Stimulated activated memory B cell treated with anti-CD40 and anti-IgM and Interleukin-4, amounts not matched to agents 10 μg/mL and 1 μg/mL and 100 μg/mL, for 72 hours (primary cell): ENCODE results near the gene YES1.
"Not testable (repeated sequence)": the region's sequence is repeated elsewhere in the genome, so short reads cannot be mapped to it uniquely, and the experiment has no call there.

ENCODE experiments used
- ATAC-seq: fragments of 150-1000 bp; cut with Tn5 transposase; 2 replicates; pipeline ENCODE4 v1.10.0; 2021
- H3K27ac Mint-ChIP-seq: one replicate; pipeline ENCODE4 v1.8.0; 2022; ENCODE audit warnings: mild to moderate bottlenecking, mixed read lengths
- H3K27me3 Mint-ChIP-seq: one replicate; pipeline ENCODE4 v1.8.0; 2022; ENCODE audit warnings: mixed read lengths
- H3K36me3 Mint-ChIP-seq: one replicate; pipeline ENCODE4 v1.8.0; 2022; ENCODE audit warnings: mixed read lengths
- H3K4me1 Mint-ChIP-seq: one replicate; pipeline ENCODE4 v1.8.0; 2022; ENCODE audit warnings: mixed read lengths
- H3K4me3 Mint-ChIP-seq: one replicate; pipeline ENCODE4 v1.8.0; 2022; ENCODE audit warnings: mild to moderate bottlenecking, moderate library complexity, mixed read lengths
- H3K9me3 Mint-ChIP-seq: one replicate; pipeline ENCODE4 v1.8.0; 2022; ENCODE audit warnings: mixed read lengths

The YES1 gene

GRCh38 chr18:776044-776443 is 36.0 kb downstream of the YES1 start:
- H3K27ac Mint-ChIP-seq, H3K9me3 Mint-ChIP-seq, H3K27me3 Mint-ChIP-seq, H3K36me3 Mint-ChIP-seq, H3K4me1 Mint-ChIP-seq, ATAC-seq, H3K4me3 Mint-ChIP-seq: not testable (repeated sequence)

- no peaks in the 10 kb centered on the region for H3K36me3 Mint-ChIP-seq
- ATAC-seq = no peak
- H3K27me3 Mint-ChIP-seq = peaks cover 8% of the 10 kb centered on the region
- no peak overlapping the region for H3K27ac Mint-ChIP-seq
- H3K4me1 Mint-ChIP-seq = no peaks in the 10 kb centered on the region
- no peak overlapping the region for H3K4me3 Mint-ChIP-seq
- no peaks in the 10 kb centered on the region for H3K9me3 Mint-ChIP-seq
Observed at GRCh38 chr18:774811-775210, 37.2 kb downstream of the YES1 start.

- H3K27me3 Mint-ChIP-seq = peaks cover 8% of the 10 kb centered on the region
- no peaks in the 10 kb centered on the region for H3K4me1 Mint-ChIP-seq
- H3K36me3 Mint-ChIP-seq = no peaks in the 10 kb centered on the region
- H3K4me3 Mint-ChIP-seq = no peak overlapping the region
- no peaks in the 10 kb centered on the region for H3K9me3 Mint-ChIP-seq
- ATAC-seq = no peak
- H3K27ac Mint-ChIP-seq = no peak overlapping the region
Observed at GRCh38 chr18:773980-774624, 37.9 kb downstream of the YES1 start.

- Mint-ChIP-seq H3K4me1 (no peaks in the 10 kb centered on the region), H3K9me3 (no peaks in the 10 kb centered on the region), H3K4me3 (no peak overlapping the region), H3K27me3 (peaks cover 8% of the 10 kb centered on the region), H3K27ac (no peak overlapping the region), H3K36me3 (no peaks in the 10 kb centered on the region)
- ATAC-seq = no peak
Observed at GRCh38 chr18:770583-770961, 41.5 kb downstream of the YES1 start.

GRCh38 chr18:767961-768360 is 44.1 kb downstream of the YES1 start:
- Mint-ChIP-seq H3K4me1 (no peaks in the 10 kb centered on the region), H3K36me3 (no peaks in the 10 kb centered on the region), H3K27me3 (no peaks in the 10 kb centered on the region), H3K4me3 (no peak overlapping the region), H3K9me3 (peaks cover 2% of the 10 kb centered on the region), H3K27ac (no peak overlapping the region)
- ATAC-seq = no peak

GRCh38 chr18:767084-767882 is 44.8 kb downstream of the YES1 start:
- H3K4me1 Mint-ChIP-seq = no peaks in the 10 kb centered on the region
- H3K9me3 Mint-ChIP-seq = peaks cover 2% of the 10 kb centered on the region
- ATAC-seq = no peak
- H3K27me3 Mint-ChIP-seq = no peaks in the 10 kb centered on the region
- no peak overlapping the region for H3K27ac Mint-ChIP-seq
- H3K36me3 Mint-ChIP-seq = no peaks in the 10 kb centered on the region
- H3K4me3 Mint-ChIP-seq = no peak overlapping the region

- H3K27me3 Mint-ChIP-seq = no peaks in the 10 kb centered on the region
- no peaks in the 10 kb centered on the region for H3K4me1 Mint-ChIP-seq
- no peak overlapping the region for H3K4me3 Mint-ChIP-seq
- no peaks in the 10 kb centered on the region for H3K36me3 Mint-ChIP-seq
- no peak overlapping the region for H3K27ac Mint-ChIP-seq
- no peak for ATAC-seq
- peaks cover 2% of the 10 kb centered on the region for H3K9me3 Mint-ChIP-seq
Observed at GRCh38 chr18:766550-766860, 45.5 kb downstream of the YES1 start.

GRCh38 chr18:765764-766549 is 46.1 kb downstream of the YES1 start:
- Mint-ChIP-seq H3K4me3 (no peak overlapping the region), H3K36me3 (no peaks in the 10 kb centered on the region), H3K27me3 (no peaks in the 10 kb centered on the region), H3K9me3 (peaks cover 2% of the 10 kb centered on the region), H3K4me1 (no peaks in the 10 kb centered on the region), H3K27ac (no peak overlapping the region)
- ATAC-seq = no peak

GRCh38 chr18:759864-760263 is 52.2 kb downstream of the YES1 start:
- not testable (repeated sequence) for H3K4me3 Mint-ChIP-seq, H3K27me3 Mint-ChIP-seq, H3K27ac Mint-ChIP-seq, H3K9me3 Mint-ChIP-seq, ATAC-seq, H3K36me3 Mint-ChIP-seq, H3K4me1 Mint-ChIP-seq

GRCh38 chr18:755506-755905 is 56.5 kb downstream of the YES1 start:
- no peak overlapping the region for H3K4me3 Mint-ChIP-seq
- H3K27me3 Mint-ChIP-seq = no peaks in the 10 kb centered on the region
- H3K36me3 Mint-ChIP-seq = no peaks in the 10 kb centered on the region
- H3K4me1 Mint-ChIP-seq = no peaks in the 10 kb centered on the region
- no peak for ATAC-seq
- H3K27ac Mint-ChIP-seq = no peak overlapping the region
- no peaks in the 10 kb centered on the region for H3K9me3 Mint-ChIP-seq

GRCh38 chr18:754656-755055 is 57.4 kb downstream of the YES1 start:
- no peak for ATAC-seq
- Mint-ChIP-seq H3K4me1 (no peaks in the 10 kb centered on the region), H3K36me3 (no peaks in the 10 kb centered on the region), H3K4me3 (no peak overlapping the region), H3K27ac (no peak overlapping the region), H3K9me3 (no peaks in the 10 kb centered on the region), H3K27me3 (no peaks in the 10 kb centered on the region)

- no peaks in the 10 kb centered on the region for H3K4me1 Mint-ChIP-seq
Observed at GRCh38 chr18:750456-750855, 61.6 kb downstream of the YES1 start.

GRCh38 chr18:744832-745597 is 67.0 kb downstream of the YES1 start:
- Mint-ChIP-seq H3K9me3 (no peaks in the 10 kb centered on the region), H3K4me3 (no peak overlapping the region), H3K27me3 (peaks cover 10% of the 10 kb centered on the region), H3K4me1 (no peaks in the 10 kb centered on the region), H3K36me3 (no peaks in the 10 kb centered on the region), H3K27ac (no peak overlapping the region)
- ATAC-seq = no peak

More at GRCh38 chr18:750456-750855, 61.6 kb downstream of the YES1 start:
- H3K27ac Mint-ChIP-seq = no peak overlapping the region
- no peak for ATAC-seq
- no peak overlapping the region for H3K4me3 Mint-ChIP-seq
- no peaks in the 10 kb centered on the region for H3K36me3 Mint-ChIP-seq
- peaks cover 10% of the 10 kb centered on the region for H3K27me3 Mint-ChIP-seq
- no peaks in the 10 kb centered on the region for H3K9me3 Mint-ChIP-seq

GRCh38 chr18:741931-742512 is 70.0 kb downstream of the YES1 start:
- Mint-ChIP-seq H3K4me3 (no peak overlapping the region), H3K36me3 (no peaks in the 10 kb centered on the region), H3K27me3 (peaks cover 10% of the 10 kb centered on the region), H3K27ac (no peak overlapping the region), H3K4me1 (no peaks in the 10 kb centered on the region), H3K9me3 (no peaks in the 10 kb centered on the region)
- peak; percentile 50 for ATAC-seq

GRCh38 chr18:732371-732770 is 79.7 kb downstream of the YES1 start:
- Mint-ChIP-seq H3K27me3 (no peaks in the 10 kb centered on the region), H3K4me1 (no peaks in the 10 kb centered on the region), H3K36me3 (no peaks in the 10 kb centered on the region), H3K9me3 (peaks cover 2% of the 10 kb centered on the region), H3K4me3 (no peak overlapping the region), H3K27ac (no peak overlapping the region)
- ATAC-seq = no peak
